ENCODE data around the gene POPDC3.
"Not testable (repeated sequence)": the region's sequence is repeated elsewhere in the genome, so short reads cannot be mapped to it uniquely, and the experiment has no call there.

The POPDC3 gene

DNA sequence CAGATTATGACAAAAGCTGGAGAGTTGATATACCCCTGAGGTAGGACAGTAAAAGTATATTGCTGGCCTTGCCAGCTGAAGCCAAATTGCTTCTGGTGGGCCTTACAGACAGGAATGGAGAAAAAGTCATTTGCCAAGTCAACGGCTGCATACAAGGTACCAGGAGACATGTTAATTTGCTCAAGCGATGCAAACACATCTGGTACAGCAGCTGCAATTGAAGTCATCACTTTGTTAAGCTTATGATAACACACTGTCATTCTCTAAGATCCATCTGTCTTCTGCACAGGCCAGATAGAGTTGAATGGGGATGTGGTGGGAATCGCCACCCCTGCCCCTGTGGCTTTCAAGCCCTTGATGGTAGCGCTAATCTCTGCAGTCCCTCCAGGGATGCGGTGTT is 40.4 kb upstream of the POPDC3 start:
- Histone ChIP-seq H3K9ac (no peak overlapping the region), H2AFZ (no peak overlapping the region)

DNA sequence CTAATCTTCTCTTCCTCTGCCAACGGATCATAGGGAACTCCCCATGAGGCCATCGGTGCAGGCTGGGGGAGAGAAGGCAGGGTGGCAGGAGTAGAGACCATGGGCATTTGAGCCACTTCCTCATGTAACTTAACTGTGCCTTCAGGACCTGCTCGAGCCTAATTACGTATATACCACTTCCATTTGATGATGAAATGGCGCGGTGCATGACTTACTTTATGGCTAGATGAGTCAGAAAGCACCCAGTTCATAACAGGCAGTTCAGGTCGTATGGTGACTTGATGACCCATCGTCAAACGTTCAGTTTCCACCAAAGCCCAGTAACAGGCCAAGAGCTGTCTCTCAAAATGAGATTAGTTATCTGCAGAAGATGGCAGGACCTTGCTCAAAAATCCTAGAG is 39.4 kb upstream of the POPDC3 start:
- H3K27me3 ChIP-seq (ENCODE audit: control insufficient read depth, insufficient read depth, low read length); H3K27ac ChIP-seq; H3K9ac ChIP-seq; H3K9me3 ChIP-seq (ENCODE audit: control insufficient read depth, low read length); H2AFZ ChIP-seq; H3K4me1 ChIP-seq; H3K4me3 ChIP-seq (ENCODE audit: low read depth, low read length); H3K36me3 ChIP-seq (ENCODE audit: control insufficient read depth, insufficient read depth, low read length); H3K4me2 ChIP-seq (ENCODE audit: low read length); H3K79me2 ChIP-seq: not testable (repeated sequence)

More for the DNA sequence above, 40.4 kb upstream of the POPDC3 start:
- TF ChIP-seq, protein P1, sequence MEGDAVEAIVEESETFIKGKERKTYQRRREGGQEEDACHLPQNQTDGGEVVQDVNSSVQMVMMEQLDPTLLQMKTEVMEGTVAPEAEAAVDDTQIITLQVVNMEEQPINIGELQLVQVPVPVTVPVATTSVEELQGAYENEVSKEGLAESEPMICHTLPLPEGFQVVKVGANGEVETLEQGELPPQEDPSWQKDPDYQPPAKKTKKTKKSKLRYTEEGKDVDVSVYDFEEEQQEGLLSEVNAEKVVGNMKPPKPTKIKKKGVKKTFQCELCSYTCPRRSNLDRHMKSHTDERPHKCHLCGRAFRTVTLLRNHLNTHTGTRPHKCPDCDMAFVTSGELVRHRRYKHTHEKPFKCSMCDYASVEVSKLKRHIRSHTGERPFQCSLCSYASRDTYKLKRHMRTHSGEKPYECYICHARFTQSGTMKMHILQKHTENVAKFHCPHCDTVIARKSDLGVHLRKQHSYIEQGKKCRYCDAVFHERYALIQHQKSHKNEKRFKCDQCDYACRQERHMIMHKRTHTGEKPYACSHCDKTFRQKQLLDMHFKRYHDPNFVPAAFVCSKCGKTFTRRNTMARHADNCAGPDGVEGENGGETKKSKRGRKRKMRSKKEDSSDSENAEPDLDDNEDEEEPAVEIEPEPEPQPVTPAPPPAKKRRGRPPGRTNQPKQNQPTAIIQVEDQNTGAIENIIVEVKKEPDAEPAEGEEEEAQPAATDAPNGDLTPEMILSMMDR (IDR thresholded peaks at IDR 0.05) = no peak
- H3K9me3 ChIP-seq (ENCODE audit: control insufficient read depth, low read length) = no peaks in the 10 kb centered on the region
- no peaks in the 10 kb centered on the region for H3K27me3 ChIP-seq (ENCODE audit: control insufficient read depth, insufficient read depth, low read length)
- H3K4me3 ChIP-seq (ENCODE audit: low read depth, low read length) = no peak overlapping the region
- H3K27ac ChIP-seq = no peak overlapping the region
- H3K79me2 ChIP-seq = no peaks in the 10 kb centered on the region
- H3K36me3 ChIP-seq (ENCODE audit: control insufficient read depth, insufficient read depth, low read length) = no peaks in the 10 kb centered on the region
- no peaks in the 10 kb centered on the region for H3K4me1 ChIP-seq
- H3K4me2 ChIP-seq (ENCODE audit: low read length) = no peak overlapping the region

DNA sequence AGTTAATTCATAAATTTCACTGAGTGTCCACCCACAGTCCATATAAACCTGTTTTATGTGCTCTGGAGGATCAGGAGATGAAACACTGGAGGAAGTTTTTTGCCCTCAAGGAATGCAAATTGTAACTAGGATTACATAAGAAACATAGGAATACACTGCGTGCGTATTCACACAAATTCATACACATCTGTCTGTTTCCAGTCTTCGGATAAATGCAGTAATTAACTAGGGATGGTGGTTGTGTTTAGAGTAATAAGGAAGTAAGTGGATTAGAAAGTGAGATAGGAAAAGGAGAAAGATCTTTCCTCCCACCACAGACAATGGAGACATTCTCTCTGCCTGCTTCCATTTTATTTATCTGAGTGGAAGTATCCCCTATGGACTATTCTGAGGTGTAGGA is 35.7 kb upstream of the POPDC3 start:
- Histone ChIP-seq H3K4me2 (ENCODE audit: low read length) (no peak overlapping the region), H3K9me3 (ENCODE audit: control insufficient read depth, low read length) (no peaks in the 10 kb centered on the region), H3K27ac (no peak overlapping the region), H2AFZ (no peak overlapping the region), H3K4me1 (no peaks in the 10 kb centered on the region), H3K79me2 (no peaks in the 10 kb centered on the region), H3K27me3 (ENCODE audit: control insufficient read depth, insufficient read depth, low read length) (no peaks in the 10 kb centered on the region), H3K4me3 (ENCODE audit: low read depth, low read length) (no peak overlapping the region), H3K9ac (no peak overlapping the region), H3K36me3 (ENCODE audit: control insufficient read depth, insufficient read depth, low read length) (no peaks in the 10 kb centered on the region)
- TF ChIP-seq, protein P1 (IDR thresholded peaks at IDR 0.05) = no peak

GRCh38 chr6:105214668-105215067 is 34.9 kb upstream of the POPDC3 start:
- no peak overlapping the region for H3K4me3 ChIP-seq (ENCODE audit: low read depth, low read length)
- H3K4me2 ChIP-seq (ENCODE audit: low read length) = no peak overlapping the region
- no peak overlapping the region for H3K9ac ChIP-seq
- H3K36me3 ChIP-seq (ENCODE audit: control insufficient read depth, insufficient read depth, low read length) = no peaks in the 10 kb centered on the region
- H3K4me1 ChIP-seq = no peaks in the 10 kb centered on the region
- no peaks in the 10 kb centered on the region for H3K79me2 ChIP-seq
- no peaks in the 10 kb centered on the region for H3K9me3 ChIP-seq (ENCODE audit: control insufficient read depth, low read length)
- H3K27ac ChIP-seq = no peak overlapping the region
- H2AFZ ChIP-seq = no peak overlapping the region
- TF ChIP-seq, protein P1 (IDR thresholded peaks at IDR 0.05) = no peak
- H3K27me3 ChIP-seq (ENCODE audit: control insufficient read depth, insufficient read depth, low read length) = no peaks in the 10 kb centered on the region

DNA sequence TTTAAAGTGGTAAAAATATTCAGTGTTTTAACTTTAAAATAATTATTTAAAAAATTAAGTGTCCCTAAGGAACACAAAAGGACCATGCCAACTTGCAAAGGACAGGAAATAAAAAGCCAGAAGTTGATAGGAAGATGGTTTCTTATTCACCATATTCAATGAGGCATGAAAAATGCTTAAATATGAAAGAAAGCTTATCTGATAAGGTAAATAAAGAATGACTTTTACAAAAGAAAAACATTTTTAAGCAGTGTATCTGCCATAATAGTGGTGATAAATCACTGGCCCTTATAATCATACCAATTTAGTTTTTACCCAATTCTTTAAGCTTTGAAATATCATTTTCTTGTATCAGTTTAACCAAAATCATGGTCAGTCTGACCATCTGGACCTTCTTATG is 33.5 kb upstream of the POPDC3 start:
- Histone ChIP-seq H3K4me1 (no peaks in the 10 kb centered on the region), H2AFZ (no peak overlapping the region), H3K36me3 (ENCODE audit: control insufficient read depth, insufficient read depth, low read length) (no peaks in the 10 kb centered on the region), H3K9me3 (ENCODE audit: control insufficient read depth, low read length) (no peaks in the 10 kb centered on the region), H3K4me2 (ENCODE audit: low read length) (no peak overlapping the region), H3K27ac (no peak overlapping the region), H3K9ac (no peak overlapping the region), H3K79me2 (no peaks in the 10 kb centered on the region), H3K4me3 (ENCODE audit: low read depth, low read length) (no peak overlapping the region), H3K27me3 (ENCODE audit: control insufficient read depth, insufficient read depth, low read length) (no peaks in the 10 kb centered on the region)
- TF ChIP-seq, protein P1 (IDR thresholded peaks at IDR 0.05) = no peak

Measured in parathyroid adenoma (tissue), 2 donors.